Stomach (tissue), 9 donors: ENCODE results near the gene CD59. TPM values are rescaled to one million over a fixed set of nuclear protein-coding genes. Genes with fewer than 3 reads are reported as not detected.

Source experiments
- DNase-seq, 2 donors: peaks; one replicate each; pipeline versions ENCODE4 v3.0.0 to v3.0.0-alpha.2; 2013 to 2019
- H3K27ac ChIP-seq, 5 donors: fragments of 200-600 bp in 4 of 5; sonication (generic) in 4 of 5; one replicate each; pipeline ENCODE4 v1.5.1; 2013 to 2019; ENCODE audit warnings: mild to moderate bottlenecking in 1 of 5, moderate library complexity in 1 of 5
- H3K27me3 ChIP-seq, 3 donors: fragments of 200-600 bp; sonication (generic); one replicate each; pipeline ENCODE4 v1.5.1; 2017 to 2019; ENCODE audit warnings: mixed run types in 1 of 3
- H3K36me3 ChIP-seq, 4 donors: fragments of 200-600 bp; sonication (generic); 1 replicate in 3 of 4; 2 replicates in 1 of 4; pipeline ENCODE4 v1.5.1; 2016 to 2019
- H3K4me1 ChIP-seq, 4 donors: fragments of 200-600 bp; sonication (generic); one replicate each; pipeline ENCODE4 v1.5.1; 2016 to 2019
- H3K4me3 ChIP-seq, 4 donors: fragments of 200-600 bp; sonication (generic) in 3 of 4; one replicate each; pipeline ENCODE4 v1.5.1; 2016 to 2019; ENCODE audit warnings: mild to moderate bottlenecking in 1 of 4
- H3K9me3 ChIP-seq, 4 donors: fragments of 200-600 bp; sonication (generic); one replicate each; pipeline ENCODE4 v1.5.1; 2016 to 2019
- CTCF ChIP-seq, 7 experiments: fragments of 450-650 bp in 4 of 7; fragments of 200-600 bp in 3 of 7; sonication (generic) in 3 of 7; IDR thresholded peaks; one replicate each; pipeline ENCODE4 v1.5.1; 2016 to 2019; ENCODE audit warnings: antibody characterized with exemption in 7 of 7, control low read depth in 2 of 7, mild to moderate bottlenecking in 1 of 7
- EP300 ChIP-seq: sonication (generic); formaldehyde crosslinking; IDR thresholded peaks from one replicate; pipeline ENCODE4 v1.6.1; 2017; ENCODE audit warnings: antibody characterized with exemption
- POLR2A ChIP-seq, 4 donors: fragments of 450-650 bp; IDR thresholded peaks; one replicate each; pipeline ENCODE4 v1.6.1; 2016; ENCODE audit warnings: antibody characterized with exemption in 4 of 4, control low read depth in 2 of 4, mild to moderate bottlenecking in 1 of 4, moderate library complexity in 1 of 4
- POLR2AphosphoS5 ChIP-seq, 3 donors: sonication (generic); formaldehyde crosslinking; IDR thresholded peaks; one replicate each; pipeline ENCODE4 v1.6.1; 2016; ENCODE audit warnings: antibody characterized with exemption in 3 of 3
- WGBS, 5 donors: extraction: QIAGEN DNeasy Blood & Tissue Kit in 3 of 5; methylation state at CpG; one replicate each; pipeline versions ENCODE4 v1.1.5 to v1.1.7; 2013 to 2018; 5-methylcytosine and 5-hydroxymethylcytosine counted together
- intact Hi-C: fragments of 100-400 bp; cut with DNase I; formaldehyde crosslinking; loops from one replicate; pipeline ENCODE4 v1.15.1; 2023; ENCODE audit warnings: low total_unique reads
- polyA plus RNA-seq, 3 donors: library from polyadenylated mRNA; stranded (reverse); fragments of 200-250 nt; gene quantifications; one replicate each; pipeline ENCODE4 v1.2.3, GENCODE V29; 2013
- total RNA-seq, 5 donors: library from RNA; depleted of rRNA; stranded (reverse); fragments of >200 nt; gene quantifications; one replicate each; pipeline versions ENCODE4 v1.1.0 to v1.2.3, GENCODE V29; 2014 to 2016
- donor health status: healthy with polysubstance abuse.
- donor health status: Bipolar disorder and iron deficiency.
- donor health status: healthy.

Gene CD59
- total and polyA plus RNA-seq, 8 donors = 6.4 to 225 (median 138) TPM

GRCh38 chr11:33721984-33722383 lies 14.2 kb downstream of the CD59 start:
- WGBS, 5 donors = 78 to 95% (median 83%) methylated on average over 4 to 5 of the region's 5 CpGs
- no peak overlapping the region for H3K4me3 ChIP-seq
- H3K9me3 ChIP-seq = no peaks in the 10 kb centered on the region
- H3K36me3 ChIP-seq = peaks cover 49 to 58% (median 53%) of the 10 kb centered on the region in 4 donors
- intact Hi-C loops = no loop called here
- no peaks in the 10 kb centered on the region for H3K27me3 ChIP-seq
- H3K4me1 ChIP-seq = peaks cover 28 to 80% (median 56%) of the 10 kb centered on the region in 4 donors
- peak overlapping the region; percentile 56 to 85 (median 79) for H3K27ac ChIP-seq
- TF ChIP-seq POLR2A (IDR thresholded peaks at IDR 0.05) (no peak), EP300 (no peak), POLR2AphosphoS5 (IDR thresholded peaks at IDR 0.05) (no peak), CTCF (IDR thresholded peaks at IDR 0.05) (no peak)
- no peak for DNase-seq

- Histone ChIP-seq H3K36me3 (peaks cover 55 to 64% (median 58%) of the 10 kb centered on the region in 4 donors), H3K4me1 (peaks cover 28 to 80% (median 53%) of the 10 kb centered on the region in 4 donors), H3K27ac (peak overlapping the region in 4 of 5 donors; percentile 77 to 85 (median 79)), H3K4me3 (no peak overlapping the region), H3K9me3 (no peaks in the 10 kb centered on the region), H3K27me3 (no peaks in the 10 kb centered on the region)
- TF ChIP-seq CTCF (IDR thresholded peaks at IDR 0.05) = no peak
- no peak for TF ChIP-seq POLR2A (IDR thresholded peaks at IDR 0.05)
- peak in 1 of 3 donors; percentile 14 for TF ChIP-seq POLR2AphosphoS5 (IDR thresholded peaks at IDR 0.05)
- DNase-seq = no peak
- 17 to 53% (median 39%) methylated on average over 1 of the region's 1 CpG for WGBS, 5 donors
- intact Hi-C loops = no loop called here
These were observed 14.8 kb downstream of the CD59 start for GRCh38 chr11:33721426-33721825.

GRCh38 chr11:33719587-33719986 lies 16.6 kb downstream of the CD59 start:
- Histone ChIP-seq H3K27me3 (no peaks in the 10 kb centered on the region), H3K4me3 (no peak overlapping the region), H3K27ac (peak overlapping the region in 2 of 5 donors; percentile 7 to 79), H3K9me3 (no peaks in the 10 kb centered on the region), H3K4me1 (peaks cover 24 to 80% (median 47%) of the 10 kb centered on the region in 4 donors), H3K36me3 (peaks cover 65 to 81% (median 72%) of the 10 kb centered on the region in 4 donors)
- intact Hi-C loops = no loop called here
- 78 to 82% (median 81%) methylated on average over 5 of the region's 5 CpGs for WGBS, 5 donors
- DNase-seq = no peak
- TF ChIP-seq EP300 = no peak
- no peak for TF ChIP-seq POLR2A (IDR thresholded peaks at IDR 0.05)
- TF ChIP-seq CTCF (IDR thresholded peaks at IDR 0.05) = no peak
- no peak for TF ChIP-seq POLR2AphosphoS5 (IDR thresholded peaks at IDR 0.05)

GRCh38 chr11:33718440-33718839 lies 17.8 kb downstream of the CD59 start:
- no peak overlapping the region for H3K4me3 ChIP-seq
- H3K27me3 ChIP-seq = no peaks in the 10 kb centered on the region
- H3K27ac ChIP-seq = no peak overlapping the region
- TF ChIP-seq POLR2AphosphoS5 (IDR thresholded peaks at IDR 0.05) (no peak), CTCF (IDR thresholded peaks at IDR 0.05) (no peak), POLR2A (IDR thresholded peaks at IDR 0.05) (no peak), EP300 (no peak)
- H3K4me1 ChIP-seq = peaks cover 13 to 80% (median 43%) of the 10 kb centered on the region in 4 donors
- DNase-seq = no peak
- peaks cover 70 to 93% (median 83%) of the 10 kb centered on the region in 4 donors for H3K36me3 ChIP-seq
- no peaks in the 10 kb centered on the region for H3K9me3 ChIP-seq
- intact Hi-C loops = no loop called here
- 74 to 86% (median 82%) methylated on average over 2 of the region's 2 CpGs for WGBS, 5 donors
